Smooth muscle cell (in vitro differentiated cells): ENCODE data around the gene BPIFA3. TPM values are rescaled to one million over a fixed set of nuclear protein-coding genes. Genes with fewer than 3 reads are reported as not detected.

Experiments
- DNase-seq: peaks from one replicate; lab custom pipeline; 2025; ENCODE audit not compliant: unreplicated experiment; lab: John Stamatoyannopoulos, UW
- H2AFZ ChIP-seq: fragments of 200-600 bp; sonication (generic); 2 replicates; pipeline ENCODE4 v1.6.0; 2016; ENCODE audit warnings: antibody characterized with exemption, low read depth, mild to moderate bottlenecking
- H3F3A ChIP-seq: fragments of 200-600 bp; sonication (generic); 2 replicates; pipeline ENCODE4 v1.6.0; 2017; ENCODE audit warnings: antibody characterized with exemption, low read depth
- H3K27ac ChIP-seq: fragments of 200-600 bp; sonication (generic); 2 replicates; pipeline ENCODE4 v1.5.1; 2016; ENCODE audit warnings: low read depth, mild to moderate bottlenecking
- H3K27me3 ChIP-seq: fragments of 200-600 bp; sonication (generic); 2 replicates; pipeline ENCODE4 v1.6.1; 2016; ENCODE audit warnings: low read depth, mild to moderate bottlenecking
- H3K36me3 ChIP-seq: fragments of 200-600 bp; sonication (generic); 2 replicates; pipeline ENCODE4 v1.5.1; 2016; ENCODE audit warnings: low read depth
- H3K4me1 ChIP-seq: fragments of 200-600 bp; sonication (generic); 2 replicates; pipeline ENCODE4 v1.5.1; 2016; ENCODE audit warnings: low read depth
- H3K4me2 ChIP-seq: fragments of 200-600 bp; sonication (generic); 2 replicates; pipeline ENCODE4 v1.6.0; 2016; ENCODE audit warnings: mild to moderate bottlenecking
- H3K4me3 ChIP-seq: fragments of 200-600 bp; sonication (generic); 2 replicates; pipeline ENCODE4 v1.5.1; 2016; ENCODE audit warnings: mild to moderate bottlenecking
- H3K79me2 ChIP-seq: fragments of 200-600 bp; sonication (generic); 2 replicates; pipeline ENCODE4 v1.6.0; 2016; ENCODE audit warnings: low read depth, mild to moderate bottlenecking
- H3K9ac ChIP-seq: fragments of 200-600 bp; sonication (generic); 2 replicates; pipeline ENCODE4 v1.6.0; 2016; ENCODE audit warnings: low read depth
- H3K9me3 ChIP-seq: fragments of 200-600 bp; sonication (generic); replicated peaks from 2 replicates; pipeline ENCODE4 v1.5.1; 2016; ENCODE audit warnings: low read depth
- H4K20me1 ChIP-seq: fragments of 200-600 bp; sonication (generic); 2 replicates; pipeline ENCODE4 v1.6.0; 2016; ENCODE audit warnings: low read depth
- WGBS: methylation state at CpG from one replicate; pipeline ENCODE4 v1.1.7; 2016; ENCODE audit warnings: low lambda C conversion rate; 5-methylcytosine and 5-hydroxymethylcytosine counted together
- polyA plus RNA-seq: library from polyadenylated mRNA; unstranded; fragments of >200 nt; fragmentation: Nextera tagmentation; extraction: Ambion mirVana; gene quantifications from 2 replicates; pipeline ENCODE4 v1.2.1, GENCODE V29; 2016
- total RNA-seq: library from RNA; depleted of rRNA; stranded (reverse); fragments of >200 nt; gene quantifications from 2 replicates; pipeline ENCODE4 v1.2.3, GENCODE V29; 2014
- TF ChIP-seq, protein P1 (sequence below): fragments of 200-600 bp; sonication (generic); IDR thresholded peaks from 2 replicates; pipeline ENCODE4 v1.5.1; 2017; ENCODE audit warnings: borderline replicate concordance, mild to moderate bottlenecking, antibody characterized with exemption; ENCODE audit not compliant: insufficient read depth, poor library complexity, severe bottlenecking

Gene BPIFA3
- total and polyA plus RNA-seq, 2 experiments from 2014 or later = not detected

DNA sequence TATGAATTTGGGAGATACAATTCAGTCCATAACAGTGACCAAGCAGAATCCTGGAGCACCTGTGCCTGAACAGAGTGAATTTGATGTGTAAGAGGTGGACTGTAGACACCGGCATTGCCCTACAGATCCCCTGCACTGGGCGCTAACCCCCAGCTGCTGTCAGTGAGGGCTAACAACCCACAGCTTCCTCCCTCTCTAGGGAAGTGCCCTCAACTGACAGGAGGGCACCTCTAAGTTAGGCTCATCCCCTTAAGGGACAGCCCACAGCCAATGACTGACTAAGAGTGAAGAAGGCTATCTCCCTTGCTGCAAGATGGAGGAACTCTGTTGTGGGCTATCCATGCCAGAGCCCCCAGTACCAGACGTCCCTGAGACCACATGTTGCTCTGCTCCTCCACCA is 50.5 kb downstream of the BPIFA3 start:
- 79% methylated on average over 3 of the region's 3 CpGs for WGBS
- TF ChIP-seq, protein P1, sequence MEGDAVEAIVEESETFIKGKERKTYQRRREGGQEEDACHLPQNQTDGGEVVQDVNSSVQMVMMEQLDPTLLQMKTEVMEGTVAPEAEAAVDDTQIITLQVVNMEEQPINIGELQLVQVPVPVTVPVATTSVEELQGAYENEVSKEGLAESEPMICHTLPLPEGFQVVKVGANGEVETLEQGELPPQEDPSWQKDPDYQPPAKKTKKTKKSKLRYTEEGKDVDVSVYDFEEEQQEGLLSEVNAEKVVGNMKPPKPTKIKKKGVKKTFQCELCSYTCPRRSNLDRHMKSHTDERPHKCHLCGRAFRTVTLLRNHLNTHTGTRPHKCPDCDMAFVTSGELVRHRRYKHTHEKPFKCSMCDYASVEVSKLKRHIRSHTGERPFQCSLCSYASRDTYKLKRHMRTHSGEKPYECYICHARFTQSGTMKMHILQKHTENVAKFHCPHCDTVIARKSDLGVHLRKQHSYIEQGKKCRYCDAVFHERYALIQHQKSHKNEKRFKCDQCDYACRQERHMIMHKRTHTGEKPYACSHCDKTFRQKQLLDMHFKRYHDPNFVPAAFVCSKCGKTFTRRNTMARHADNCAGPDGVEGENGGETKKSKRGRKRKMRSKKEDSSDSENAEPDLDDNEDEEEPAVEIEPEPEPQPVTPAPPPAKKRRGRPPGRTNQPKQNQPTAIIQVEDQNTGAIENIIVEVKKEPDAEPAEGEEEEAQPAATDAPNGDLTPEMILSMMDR = no peak
- DNase-seq = no peak
- H3K4me3 ChIP-seq = no peak overlapping the region
- no peaks in the 10 kb centered on the region for H3F3A ChIP-seq
- no peak overlapping the region for H3K4me2 ChIP-seq
- H4K20me1 ChIP-seq = no peaks in the 10 kb centered on the region
- no peaks in the 10 kb centered on the region for H3K36me3 ChIP-seq
- no peaks in the 10 kb centered on the region for H3K79me2 ChIP-seq
- H3K9me3 ChIP-seq = no peaks in the 10 kb centered on the region
- no peak overlapping the region for H3K27ac ChIP-seq
- no peaks in the 10 kb centered on the region for H3K4me1 ChIP-seq
- no peak overlapping the region for H2AFZ ChIP-seq
- peaks cover 26% of the 10 kb centered on the region for H3K27me3 ChIP-seq
- H3K9ac ChIP-seq = no peak overlapping the region

DNA sequence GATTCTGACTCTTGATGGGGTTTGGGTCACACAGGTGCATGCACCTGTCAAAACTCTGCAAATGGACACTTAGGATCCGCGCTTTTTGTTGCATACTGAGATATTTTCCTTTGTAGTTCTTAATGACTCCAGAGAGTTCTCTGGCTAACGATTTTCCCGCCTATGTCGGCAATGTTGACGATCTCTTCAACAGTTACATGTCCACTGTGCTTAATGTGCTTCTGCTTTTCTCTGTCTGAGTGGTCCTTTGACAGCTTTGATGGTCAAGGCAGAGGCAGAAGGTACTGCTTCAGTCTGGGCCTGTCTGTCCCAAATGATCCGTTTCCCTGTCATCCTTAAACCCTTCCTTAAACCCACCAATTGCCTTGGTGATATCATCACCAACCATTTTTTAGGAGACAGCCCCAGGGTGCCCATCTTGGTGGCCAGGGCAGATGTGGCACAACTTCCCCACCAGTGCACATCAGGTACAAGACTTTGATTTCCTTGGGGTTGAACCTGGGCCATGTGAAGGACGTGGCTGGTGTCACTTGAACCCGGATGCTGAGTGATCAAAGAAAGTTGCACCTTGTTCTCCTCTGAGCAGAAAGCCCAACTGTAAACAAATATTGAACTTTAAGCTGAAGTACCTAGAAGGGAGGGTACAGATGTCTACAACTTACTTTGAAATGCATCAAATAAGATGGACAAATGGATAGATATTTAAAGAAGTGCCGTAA is 55.2 kb downstream of the BPIFA3 start:
- DNase-seq = no peak
- no peak overlapping the region for H3K9ac ChIP-seq
- H3K79me2 ChIP-seq = no peaks in the 10 kb centered on the region
- no peaks in the 10 kb centered on the region for H3K9me3 ChIP-seq
- no peaks in the 10 kb centered on the region for H3K4me1 ChIP-seq
- 94% methylated on average over 10 of the region's 10 CpGs for WGBS
- H3K27ac ChIP-seq = no peak overlapping the region
- no peaks in the 10 kb centered on the region for H3K36me3 ChIP-seq
- H2AFZ ChIP-seq = no peak overlapping the region
- no peaks in the 10 kb centered on the region for H4K20me1 ChIP-seq
- H3K4me2 ChIP-seq = no peak overlapping the region
- no peaks in the 10 kb centered on the region for H3F3A ChIP-seq
- H3K27me3 ChIP-seq = peaks cover 29% of the 10 kb centered on the region
- H3K4me3 ChIP-seq = no peak overlapping the region
- TF ChIP-seq, protein P1 = no peak

DNA sequence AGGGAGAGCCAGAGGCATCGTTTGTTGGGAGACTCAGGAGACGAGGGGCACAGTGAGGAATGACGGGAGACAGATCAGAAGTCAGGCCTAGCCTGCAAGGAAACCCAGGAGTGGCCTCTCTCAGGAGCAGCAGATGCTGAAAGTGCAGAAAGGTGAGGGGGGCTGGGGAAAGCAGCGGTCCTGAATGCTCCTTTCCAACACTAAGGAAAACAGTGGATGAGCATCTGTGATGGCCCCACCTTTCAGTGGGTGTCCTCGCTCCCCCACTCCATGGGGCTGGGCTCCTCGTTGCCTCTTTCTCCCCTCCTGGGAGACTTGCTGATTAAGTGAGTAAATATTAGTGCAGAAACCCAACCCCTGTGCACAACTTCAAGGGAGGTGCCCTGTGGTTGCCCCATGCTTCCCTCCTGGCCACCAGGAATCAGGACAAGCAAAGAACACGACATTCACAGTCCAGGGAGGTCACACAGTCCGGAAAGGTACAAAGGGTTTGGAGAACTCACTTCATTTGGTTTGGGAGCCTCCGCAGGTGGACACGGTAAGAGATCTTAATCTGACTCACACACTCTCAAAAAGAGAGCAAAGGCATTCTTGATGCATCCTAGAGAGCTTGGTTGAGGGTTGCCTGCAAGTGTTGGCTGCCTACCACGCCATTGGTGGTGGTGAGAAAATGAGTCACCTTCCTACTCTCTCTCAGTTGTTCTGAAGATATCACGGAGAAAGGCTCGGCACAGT is 56.1 kb downstream of the BPIFA3 start:
- Histone ChIP-seq H3F3A (no peaks in the 10 kb centered on the region), H2AFZ (no peak overlapping the region), H3K36me3 (no peaks in the 10 kb centered on the region), H3K9ac (no peak overlapping the region), H3K79me2 (no peaks in the 10 kb centered on the region), H4K20me1 (no peaks in the 10 kb centered on the region), H3K4me2 (no peak overlapping the region), H3K27ac (no peak overlapping the region), H3K9me3 (no peaks in the 10 kb centered on the region), H3K4me1 (no peaks in the 10 kb centered on the region), H3K27me3 (peaks cover 30% of the 10 kb centered on the region), H3K4me3 (no peak overlapping the region)
- TF ChIP-seq, protein P1 = no peak
- DNase-seq = no peak
- WGBS = 81% methylated on average over 13 of the region's 13 CpGs
